ENCODE measurements around the gene SCN1A.
"Not testable (repeated sequence)": the region's sequence is repeated elsewhere in the genome, so short reads cannot be mapped to it uniquely, and the experiment has no call there.

The SCN1A gene

DNA sequence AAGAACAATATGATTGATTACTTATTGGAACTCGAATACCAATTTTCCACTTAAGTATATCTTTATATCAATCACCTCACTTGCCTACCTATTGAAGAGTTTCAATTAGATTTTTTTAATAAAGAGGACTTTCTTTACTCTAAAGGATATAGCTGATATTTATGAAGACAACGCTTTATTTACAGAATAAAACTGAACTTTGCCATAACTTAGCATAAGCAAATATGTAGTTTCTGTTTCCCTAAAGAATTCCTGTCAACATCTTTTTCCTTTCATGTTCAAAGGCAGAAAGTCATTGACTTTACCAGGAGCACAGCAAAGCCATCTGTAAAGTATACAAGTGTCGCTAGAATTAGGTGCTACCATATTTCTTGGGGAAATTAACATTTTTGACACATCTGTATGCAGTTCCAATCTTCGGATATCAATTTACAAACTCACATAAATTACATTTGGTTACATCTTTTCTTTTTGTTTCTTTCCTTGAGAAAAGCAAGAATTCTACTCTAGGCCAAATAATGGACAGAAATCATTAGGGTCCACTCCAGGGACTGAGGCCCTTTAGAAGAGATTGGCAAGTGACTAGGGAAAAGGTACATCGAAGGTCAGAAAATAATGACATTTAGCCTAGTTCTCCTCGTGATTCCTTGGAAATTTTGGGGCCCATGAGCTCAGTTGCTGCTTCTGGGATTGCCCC lies 7.5 kb upstream of the SCN1A start:
- no peak for DNase-seq

GRCh38 chr2:166134252-166135151 lies 6.7 kb upstream of the SCN1A start:
- no peak for DNase-seq

- DNase-seq, result no peak
Observed at GRCh38 chr2:166133653-166134052, 5.8 kb upstream of the SCN1A start.

GRCh38 chr2:166128156-166128505 lies 311 bp upstream of the SCN1A start:
- DNase-seq, result no peak

- DNase-seq, result no peak
Observed at GRCh38 chr2:166126007-166126639, 1.7 kb downstream of the SCN1A start.

DNA sequence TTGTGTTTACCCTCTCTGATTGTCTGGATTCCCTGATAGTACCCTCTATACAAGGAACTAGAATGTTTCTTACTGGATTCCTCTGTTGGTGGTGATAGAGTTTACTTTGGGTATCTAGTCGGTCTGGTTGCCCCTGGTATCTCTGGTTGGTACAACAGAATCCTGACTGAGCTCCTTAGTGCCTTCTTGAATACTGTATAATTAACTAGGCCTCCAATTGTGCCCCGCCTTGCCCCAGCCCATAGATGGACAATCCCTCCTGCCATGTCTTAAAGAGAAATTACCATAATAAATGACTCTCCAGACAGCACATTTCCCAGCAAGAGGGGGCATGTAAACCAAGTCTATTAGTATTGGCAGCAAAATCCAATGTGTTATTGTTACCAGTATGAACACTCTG lies 2.3 kb downstream of the SCN1A start:
- no peak for DNase-seq

DNA sequence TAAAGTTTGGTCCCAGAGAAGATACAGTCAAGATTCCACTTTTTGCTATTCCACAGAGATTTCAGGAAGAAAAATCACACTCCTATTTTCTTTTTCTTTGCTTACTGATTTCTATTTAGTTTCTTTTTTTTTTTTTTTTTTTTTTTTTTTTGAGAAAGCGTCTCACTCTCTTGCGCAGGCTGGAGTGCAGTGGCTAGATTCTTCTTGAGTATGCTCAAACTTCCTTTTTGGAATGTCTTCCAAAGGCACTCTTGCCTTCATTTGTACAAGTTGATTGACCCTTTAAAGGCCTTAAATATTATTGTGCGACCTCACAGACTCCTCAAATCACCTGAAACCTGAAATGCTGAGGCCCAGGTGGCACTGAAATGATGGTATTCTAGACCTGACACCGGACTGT lies 9.6 kb downstream of the SCN1A start:
- DNase-seq, result no peak

- no peak for DNase-seq
Observed at GRCh38 chr2:166117491-166117890, 10.3 kb downstream of the SCN1A start.

DNA sequence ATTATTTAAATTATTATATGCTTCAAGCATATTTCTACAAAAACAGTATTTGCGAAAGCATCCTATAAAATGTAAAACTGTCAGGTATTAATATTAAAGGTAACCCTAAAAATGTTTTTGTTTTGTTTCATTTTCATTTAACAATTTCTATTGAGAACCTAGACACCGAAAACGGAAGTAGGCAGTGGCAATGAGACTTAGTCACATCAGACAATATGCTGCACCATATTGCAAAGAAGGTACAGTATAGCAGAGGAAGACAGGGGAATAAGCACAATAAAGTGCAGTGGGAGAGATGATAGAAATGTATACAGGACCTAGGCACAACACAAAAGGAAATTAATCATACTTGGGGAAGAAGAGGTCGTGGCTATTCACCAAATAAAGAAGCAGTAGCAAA lies 12.2 kb downstream of the SCN1A start:
- DNase-seq, result no peak

GRCh38 chr2:166112193-166112605 lies 15.6 kb downstream of the SCN1A start:
- no peak for DNase-seq

DNA sequence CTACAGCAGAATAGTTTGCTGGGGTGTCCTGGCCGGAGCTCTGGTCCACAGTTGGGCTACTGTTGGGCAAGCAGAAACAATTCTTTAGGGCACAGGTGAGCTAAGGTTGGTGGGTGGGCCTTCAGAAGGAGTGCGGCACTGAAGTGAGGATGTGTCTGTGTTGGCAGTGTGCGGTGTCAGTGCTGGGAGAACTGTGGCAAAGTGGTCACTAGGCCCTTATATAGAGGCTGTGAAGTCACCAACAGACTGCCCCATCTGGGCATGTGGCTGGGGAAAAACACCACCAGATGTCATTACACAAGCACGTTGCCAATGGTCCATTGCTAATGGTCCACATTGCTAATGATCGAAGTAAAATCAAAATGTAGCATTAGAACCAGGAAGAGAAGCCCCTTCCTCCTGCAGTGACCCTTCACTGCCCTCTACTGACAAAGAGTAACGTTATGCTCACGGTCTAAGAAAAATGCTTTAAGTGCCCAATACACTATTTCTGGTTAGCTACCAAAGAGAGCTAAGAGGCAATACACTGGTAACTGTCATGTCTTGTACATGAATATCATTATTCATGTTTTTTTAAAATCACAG lies 21.3 kb downstream of the SCN1A start:
- no peak for DNase-seq

DNA sequence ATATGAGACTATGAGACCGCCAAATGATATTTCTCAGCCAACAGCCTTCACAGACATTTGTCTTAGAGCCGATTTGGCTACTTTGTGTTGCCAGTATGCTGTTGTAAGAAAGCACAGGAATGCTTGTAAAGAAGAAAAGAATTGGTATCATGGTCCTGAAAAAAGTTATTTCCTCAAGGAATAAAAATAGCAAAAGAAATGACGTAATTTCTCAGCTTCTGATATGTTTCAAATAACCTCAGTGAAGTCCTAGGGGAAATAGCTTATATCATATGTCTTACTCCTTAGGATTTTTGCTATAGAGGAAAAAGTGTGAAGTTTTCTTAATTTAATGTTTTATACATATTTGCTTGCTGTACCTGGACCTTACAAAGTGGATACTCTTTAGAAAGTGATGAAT lies 23.0 kb downstream of the SCN1A start:
- no peak for DNase-seq

DNA sequence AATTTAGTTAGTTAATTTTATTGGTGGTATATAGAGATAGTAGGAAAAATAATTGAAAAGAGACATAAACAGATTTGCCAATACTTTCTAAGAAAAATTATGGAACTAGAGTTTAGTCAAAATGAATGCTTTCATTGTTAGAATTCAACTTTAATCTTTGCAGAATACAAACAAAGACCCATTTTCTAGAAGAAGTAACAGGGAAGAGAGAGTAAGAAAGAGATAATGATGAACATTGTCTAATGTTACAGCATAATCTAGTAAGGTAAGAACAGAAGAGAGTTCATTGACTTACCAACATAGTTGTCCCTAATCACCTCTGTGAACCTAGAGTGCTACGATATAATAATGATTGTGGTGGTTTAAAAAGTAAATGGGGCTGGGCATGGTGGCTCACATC lies 23.7 kb downstream of the SCN1A start:
- no peak for DNase-seq

GRCh38 chr2:166103277-166103676 lies 24.5 kb downstream of the SCN1A start:
- not testable (repeated sequence) for DNase-seq

- DNase-seq, result no peak
Observed at GRCh38 chr2:166094325-166094724, 33.5 kb downstream of the SCN1A start.

DNA sequence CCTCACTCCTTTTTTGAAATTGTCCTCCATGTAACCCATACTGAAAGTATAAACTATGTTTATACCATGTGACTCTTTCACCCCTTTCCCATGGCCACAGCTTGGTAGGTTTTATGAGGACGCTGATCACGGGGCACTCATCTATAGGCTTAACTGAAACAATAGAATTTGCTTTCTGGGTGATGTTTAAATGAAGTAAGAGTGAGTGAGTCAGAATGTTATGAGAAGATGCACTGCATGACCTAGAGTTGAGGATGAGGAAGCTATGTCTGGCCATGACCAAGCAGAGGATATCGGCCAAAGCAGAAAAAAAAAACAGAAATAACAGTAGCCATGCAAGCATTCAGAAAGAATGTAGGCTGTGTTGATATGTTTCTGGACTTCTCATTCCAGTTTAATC lies 34.9 kb downstream of the SCN1A start:
- no peak for DNase-seq

DNA sequence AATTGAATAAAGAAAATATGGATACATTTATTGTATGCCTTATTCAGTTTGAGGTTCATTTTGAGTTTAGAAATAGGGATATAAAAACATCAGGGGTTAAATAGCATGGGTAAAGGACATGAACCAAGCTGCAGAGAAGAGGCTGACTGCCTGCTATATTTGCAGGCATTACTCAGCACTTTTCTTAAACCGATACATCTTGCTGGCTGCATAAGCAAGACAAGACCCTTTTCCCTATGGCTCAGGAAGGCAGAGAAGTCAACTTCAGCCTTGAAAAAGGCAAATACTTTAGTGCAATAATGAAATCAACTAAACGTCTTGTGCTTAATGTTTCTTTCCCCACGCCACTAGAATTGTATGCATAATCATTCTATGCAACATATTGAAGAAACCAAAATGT lies 36.4 kb downstream of the SCN1A start:
- DNase-seq, result no peak

- no peak for DNase-seq
Observed at GRCh38 chr2:166090908-166091307, 36.9 kb downstream of the SCN1A start.

- no peak for DNase-seq
Observed at GRCh38 chr2:166090346-166090745, 37.5 kb downstream of the SCN1A start.

GRCh38 chr2:166088634-166089033 lies 39.2 kb downstream of the SCN1A start:
- DNase-seq, result no peak

- no peak for DNase-seq
Observed at GRCh38 chr2:166084301-166084700, 43.5 kb downstream of the SCN1A start.

- DNase-seq, result no peak
Observed at GRCh38 chr2:166082736-166083135, 45.1 kb downstream of the SCN1A start.

DNA sequence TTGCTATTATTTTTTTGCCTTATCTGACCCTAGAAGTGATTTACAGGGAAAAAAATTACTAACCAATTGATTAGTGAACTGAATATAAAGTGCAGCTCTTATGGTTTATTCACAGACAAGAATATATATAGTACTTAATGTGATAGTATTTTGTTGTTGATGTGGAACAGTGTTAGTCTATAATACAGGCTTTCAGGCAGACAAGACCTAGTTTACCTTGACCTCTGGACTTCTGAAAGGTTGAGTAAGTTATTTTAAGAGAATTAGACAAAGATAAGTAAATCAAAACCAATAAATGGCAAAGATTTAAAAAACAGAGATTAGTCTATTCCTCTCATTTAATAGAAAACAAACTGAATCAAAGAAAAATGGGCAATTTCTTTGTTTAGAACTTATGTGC lies 46.0 kb downstream of the SCN1A start:
- DNase-seq, result no peak

Data from NCI-H187 (cell line).